HEK293T (cell line): ENCODE results near the gene FSIP1.

Experiments
- CTCF ChIA-PET: fragments of 350-600 bp; formaldehyde crosslinking; extraction: SDS; loops from one replicate; lab custom pipeline; 2021; ENCODE audit warnings: antibody characterized with exemption, inconsistent platforms; lab: Yijun Ruan, JAX
- POLR2A ChIA-PET: fragments of 350-600 bp; formaldehyde crosslinking; extraction: SDS; loops from one replicate; lab custom pipeline; 2020; ENCODE audit warnings: antibody characterized with exemption, inconsistent platforms; lab: Yijun Ruan, JAX
- DNase-seq: peaks from one replicate; pipeline ENCODE4 v3.0.0; 2012; ENCODE audit warnings: mixed read lengths; ENCODE audit errors: extremely low spot score
- ARNT ChIP-seq: fragments of 450-650 bp; IDR thresholded peaks from 2 replicates; pipeline ENCODE4 v1.6.1; 2017; ENCODE audit warnings: mild to moderate bottlenecking
- BHLHE40 ChIP-seq: fragments of 450-650 bp; IDR thresholded peaks from 2 replicates; pipeline ENCODE4 v1.6.1; 2016; ENCODE audit warnings: mild to moderate bottlenecking, moderate library complexity, borderline replicate concordance
- CTBP1 ChIP-seq: fragments of 450-650 bp; IDR thresholded peaks from 2 replicates; pipeline ENCODE4 v1.6.1; 2016; ENCODE audit warnings: borderline replicate concordance
- ELF4 ChIP-seq: fragments of 450-650 bp; IDR thresholded peaks from 2 replicates; pipeline ENCODE4 v1.6.1; 2017; ENCODE audit warnings: antibody characterized with exemption
- FOXA1 ChIP-seq: fragments of 450-650 bp; IDR thresholded peaks from 2 replicates; pipeline ENCODE4 v1.6.1; 2016; ENCODE audit warnings: mild to moderate bottlenecking
- FOXK2 ChIP-seq: fragments of 450-650 bp; IDR thresholded peaks from 2 replicates; pipeline ENCODE4 v1.6.1; 2016; ENCODE audit warnings: mild to moderate bottlenecking
- FOXM1 ChIP-seq: fragments of 450-650 bp; IDR thresholded peaks from 2 replicates; pipeline ENCODE4 v1.6.1; 2017; ENCODE audit warnings: mild to moderate bottlenecking, borderline replicate concordance
- HDGF ChIP-seq: fragments of 450-650 bp; IDR thresholded peaks from 2 replicates; pipeline ENCODE4 v1.6.1; 2017; ENCODE audit warnings: antibody characterized with exemption, borderline replicate concordance
- L3MBTL2 ChIP-seq: fragments of 450-650 bp; conservative IDR thresholded peaks from 2 replicates; pipeline ENCODE4 v1.6.1; 2016; ENCODE audit warnings: mild to moderate bottlenecking
- LEF1 ChIP-seq: fragments of 450-650 bp; IDR thresholded peaks from 2 replicates; pipeline ENCODE4 v1.6.1; 2017; ENCODE audit warnings: mild to moderate bottlenecking, borderline replicate concordance
- NFRKB ChIP-seq: fragments of 450-650 bp; IDR thresholded peaks from 2 replicates; pipeline ENCODE4 v1.6.1; 2016; ENCODE audit warnings: mild to moderate bottlenecking, moderate library complexity
- SP1 ChIP-seq: fragments of 450-650 bp; IDR thresholded peaks from 2 replicates; pipeline ENCODE4 v1.6.1; 2017
- SUZ12 ChIP-seq: fragments of 450-650 bp; IDR thresholded peaks from 2 replicates; pipeline ENCODE4 v1.6.1; 2016; ENCODE audit warnings: mild to moderate bottlenecking
- TARDBP ChIP-seq: fragments of 450-650 bp; IDR thresholded peaks from 2 replicates; pipeline ENCODE4 v1.6.1; 2016
- ZNF384 ChIP-seq: fragments of 450-650 bp; IDR thresholded peaks from 2 replicates; pipeline ENCODE4 v1.6.1; 2016
- TF ChIP-seq, protein P1 (sequence below): fragments of 450-650 bp; IDR thresholded peaks from 2 replicates; pipeline ENCODE4 v1.6.1; 2016

Gene FSIP1

GRCh38 chr15:39667382-39668127 lies 115.1 kb downstream of the FSIP1 start:
- POLR2A ChIA-PET = no interaction called here
- no peak for DNase-seq
- TF ChIP-seq FOXK2 = no peak
- TF ChIP-seq SUZ12 = no peak
- no peak for TF ChIP-seq ZNF384
- no peak for TF ChIP-seq ELF4
- TF ChIP-seq LEF1 = no peak
- no peak for TF ChIP-seq CTBP1
- TF ChIP-seq ARNT = no peak
- no peak for TF ChIP-seq FOXA1
- TF ChIP-seq TARDBP = no peak
- TF ChIP-seq BHLHE40 = no peak
- TF ChIP-seq, protein P1, sequence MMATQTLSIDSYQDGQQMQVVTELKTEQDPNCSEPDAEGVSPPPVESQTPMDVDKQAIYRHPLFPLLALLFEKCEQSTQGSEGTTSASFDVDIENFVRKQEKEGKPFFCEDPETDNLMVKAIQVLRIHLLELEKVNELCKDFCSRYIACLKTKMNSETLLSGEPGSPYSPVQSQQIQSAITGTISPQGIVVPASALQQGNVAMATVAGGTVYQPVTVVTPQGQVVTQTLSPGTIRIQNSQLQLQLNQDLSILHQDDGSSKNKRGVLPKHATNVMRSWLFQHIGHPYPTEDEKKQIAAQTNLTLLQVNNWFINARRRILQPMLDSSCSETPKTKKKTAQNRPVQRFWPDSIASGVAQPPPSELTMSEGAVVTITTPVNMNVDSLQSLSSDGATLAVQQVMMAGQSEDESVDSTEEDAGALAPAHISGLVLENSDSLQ = no peak
- CTCF ChIA-PET = no interaction called here

DNA sequence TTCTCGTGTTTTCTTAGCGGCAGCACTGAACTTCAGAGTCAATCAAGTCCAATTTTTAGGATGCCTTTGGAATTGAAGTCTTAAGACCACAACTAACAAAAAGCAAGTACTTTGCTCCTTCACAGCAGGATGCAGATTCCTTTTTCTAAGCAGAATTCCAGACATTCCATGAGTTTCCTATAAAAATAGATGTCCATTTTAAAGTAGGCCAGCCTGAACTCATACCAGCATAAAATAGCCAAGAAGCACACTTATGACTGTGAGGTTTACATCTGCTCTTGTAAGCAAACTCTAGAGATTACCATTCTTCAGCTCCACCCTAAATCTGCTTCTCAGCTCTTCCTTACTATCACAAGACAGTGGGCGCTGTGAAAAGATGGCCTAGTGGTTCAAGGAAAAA lies 116.0 kb downstream of the FSIP1 start:
- no peak for DNase-seq
- TF ChIP-seq L3MBTL2 (no peak), ELF4 (no peak), LEF1 (no peak), ZNF384 (no peak), FOXA1 (no peak), CTBP1 (no peak), FOXM1 (no peak), FOXK2 (no peak), BHLHE40 (no peak), SUZ12 (no peak), NFRKB (no peak), SP1 (no peak), TARDBP (no peak), ARNT (no peak), HDGF (no peak)
- TF ChIP-seq, protein P1 = no peak
- ChIA-PET POLR2A (no interaction called here), CTCF (interaction anchor here (1.1 kb wide), 1 partner anchor 90 kb away, joined by 3 read pairs; no protein-coding TSS in a partner anchor)

- TF ChIP-seq HDGF (no peak), LEF1 (no peak), ELF4 (no peak), SUZ12 (no peak), ZNF384 (no peak), CTBP1 (no peak), SP1 (no peak), ARNT (no peak), NFRKB (no peak), TARDBP (no peak), FOXM1 (no peak)
- TF ChIP-seq, protein P1 = no peak
- no peak for DNase-seq
- ChIA-PET CTCF (no interaction called here), POLR2A (no interaction called here)
Measured at GRCh38 chr15:39665629-39666250, 116.9 kb downstream of the FSIP1 start.

GRCh38 chr15:39663704-39664250 lies 118.9 kb downstream of the FSIP1 start:
- POLR2A ChIA-PET = no interaction called here
- TF ChIP-seq SUZ12 = no peak
- TF ChIP-seq NFRKB = no peak
- CTCF ChIA-PET = no interaction called here
- no peak for DNase-seq

DNA sequence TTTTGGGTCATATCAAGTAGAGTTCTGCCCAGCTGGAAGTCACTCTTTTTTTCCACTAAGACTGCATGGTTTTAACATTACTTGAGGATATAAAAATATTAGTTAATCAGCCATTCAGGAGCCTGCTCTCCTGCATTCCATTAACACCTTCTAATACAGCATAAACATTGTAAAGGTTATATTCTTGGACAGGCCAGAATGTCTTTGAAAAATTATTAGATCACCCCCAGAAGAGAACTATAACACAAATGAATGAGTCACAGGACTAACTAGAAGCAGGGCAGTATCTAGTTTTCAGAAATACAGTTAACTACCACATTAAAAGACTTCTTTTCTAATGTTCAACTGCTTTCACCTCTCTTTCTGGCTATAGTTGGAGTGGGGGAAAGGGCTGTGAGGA lies 120.9 kb downstream of the FSIP1 start:
- no peak for TF ChIP-seq FOXM1
- TF ChIP-seq HDGF = no peak
- no peak for TF ChIP-seq NFRKB
- TF ChIP-seq CTBP1 = no peak
- TF ChIP-seq ZNF384 = no peak
- TF ChIP-seq FOXA1 = no peak
- no peak for TF ChIP-seq SUZ12
- no peak for TF ChIP-seq ELF4
- TF ChIP-seq, protein P1 = no peak
- no peak for TF ChIP-seq ARNT
- no peak for TF ChIP-seq TARDBP
- TF ChIP-seq LEF1 = no peak
- DNase-seq = no peak
- ChIA-PET CTCF (no interaction called here), POLR2A (no interaction called here)
